ENCODE data around the gene ZNF133. TPM values are rescaled to one million over a fixed set of nuclear protein-coding genes. Genes with fewer than 3 reads are reported as not detected.
"Not testable (repeated sequence)": the region's sequence is repeated elsewhere in the genome, so short reads cannot be mapped to it uniquely, and the experiment has no call there.

The ZNF133 gene
- total RNA-seq (12.8 TPM), polyA plus RNA-seq (ENCODE audit: insufficient read depth, low read depth, low replicate concordance) (15.0 TPM)
- long read RNA-seq, donor 1, partial matches to known transcripts: 0 of 1 reads
- long read RNA-seq, donor 1, other reads (novel, unspliced or antisense): 0 of 1 reads
- long read RNA-seq, donor 2: 0 reads
- long read RNA-seq, donor 3: 0 reads
- long read RNA-seq, donor 4: 0 reads
- long read RNA-seq, donor 5: 0 reads
- long read RNA-seq, donor 6, partial matches to known transcripts: 0 of 1 reads
- long read RNA-seq, donor 6, other reads (novel, unspliced or antisense): 0 of 1 reads
- long read RNA-seq, donor 7, partial matches to known transcripts: 1 of 11 reads
- long read RNA-seq, donor 7, other reads (novel, unspliced or antisense): 8 of 11 reads
- long read RNA-seq, donor 8: 0 reads
- long read RNA-seq, donor 9, partial matches to known transcripts: 0 of 3 reads
- long read RNA-seq, donor 9, other reads (novel, unspliced or antisense): 0 of 3 reads
- long read RNA-seq, donor 10, partial matches to known transcripts: 0 of 1 reads
- long read RNA-seq, donor 10, other reads (novel, unspliced or antisense): 0 of 1 reads

DNA sequence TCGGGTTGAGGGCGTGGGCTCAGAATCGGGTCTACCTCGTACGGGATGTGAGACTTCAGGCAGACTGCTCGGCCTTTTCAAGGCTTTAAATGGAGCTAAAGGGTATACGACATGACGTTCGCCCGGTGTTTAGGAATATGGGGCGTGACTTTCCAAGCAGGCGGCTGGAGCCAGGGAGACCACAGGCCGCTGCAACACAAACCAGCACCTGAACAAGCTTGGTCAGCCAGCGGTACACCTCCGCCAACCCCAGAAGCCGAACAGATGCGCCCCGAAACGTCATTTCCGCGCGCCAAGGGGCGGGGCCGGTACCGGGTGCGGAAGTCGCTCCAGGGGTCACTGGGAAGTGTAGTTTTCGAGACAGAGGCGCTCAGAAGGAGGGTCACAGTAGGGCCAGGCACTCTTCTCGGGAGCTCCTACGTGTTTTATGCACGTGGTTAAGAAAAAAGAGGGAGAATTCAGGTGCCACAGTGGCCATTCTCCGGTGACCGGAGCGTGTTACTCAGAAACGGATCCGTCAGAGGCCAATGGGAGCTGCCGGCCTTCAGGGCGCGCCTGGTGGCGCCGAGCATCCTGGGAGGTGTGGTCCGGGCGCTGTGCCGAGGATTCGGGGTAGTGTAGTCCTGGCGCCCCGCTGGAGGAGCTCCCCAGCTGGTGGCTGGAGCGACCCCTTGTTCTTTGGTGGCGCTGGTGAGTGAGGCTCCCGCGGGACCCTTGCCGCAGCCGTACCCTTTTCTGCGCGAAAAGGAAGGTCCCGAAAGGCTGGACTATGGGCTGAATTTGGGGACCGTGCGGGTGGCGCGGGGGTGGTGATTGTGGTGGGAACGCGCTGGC is at the start of gene ZNF133:
ZNF133 (plus strand) TSS at position 613 of the 834 bp plus-strand sequence. CDS start 17,160 bp downstream, outside the sequence.
- Histone ChIP-seq H3K9me3 (ENCODE audit: control insufficient read depth in 2 of 3, insufficient read depth in 1 of 3, low read length in 3 of 3) (peaks cover 0 to 8% (median 2%) of the 10 kb centered on the region in 3 donors), H3K27ac (ENCODE audit: low read depth in 2 of 2, low read length in 2 of 2) (peak within 1 kb of the TSS; percentile 96 to 97), H3K4me1 (ENCODE audit: control insufficient read depth in 2 of 3, insufficient read depth in 2 of 3, low read depth in 1 of 3, low read length in 3 of 3) (peaks cover 0 to 7% (median 2%) of the 10 kb centered on the region in 3 donors), H3K27me3 (ENCODE audit: control insufficient read depth, insufficient read depth, low read length) (no peaks in the 10 kb centered on the region), H3K36me3 (ENCODE audit: control insufficient read depth in 2 of 3, insufficient read depth in 3 of 3, low read length in 3 of 3) (peaks cover 4 to 6% (median 5%) of the 10 kb centered on the region in 3 donors), H3K4me3 (ENCODE audit: low read length in 3 of 3) (peak within 1 kb of the TSS; percentile 90 to 96 (median 92)), H3K9ac (ENCODE audit: low read length in 3 of 3) (peak within 1 kb of the TSS; percentile 86 to 92 (median 89))
- intact Hi-C loops (cut with DNase I): no loop called here
- TF ChIP-seq, protein P1, sequence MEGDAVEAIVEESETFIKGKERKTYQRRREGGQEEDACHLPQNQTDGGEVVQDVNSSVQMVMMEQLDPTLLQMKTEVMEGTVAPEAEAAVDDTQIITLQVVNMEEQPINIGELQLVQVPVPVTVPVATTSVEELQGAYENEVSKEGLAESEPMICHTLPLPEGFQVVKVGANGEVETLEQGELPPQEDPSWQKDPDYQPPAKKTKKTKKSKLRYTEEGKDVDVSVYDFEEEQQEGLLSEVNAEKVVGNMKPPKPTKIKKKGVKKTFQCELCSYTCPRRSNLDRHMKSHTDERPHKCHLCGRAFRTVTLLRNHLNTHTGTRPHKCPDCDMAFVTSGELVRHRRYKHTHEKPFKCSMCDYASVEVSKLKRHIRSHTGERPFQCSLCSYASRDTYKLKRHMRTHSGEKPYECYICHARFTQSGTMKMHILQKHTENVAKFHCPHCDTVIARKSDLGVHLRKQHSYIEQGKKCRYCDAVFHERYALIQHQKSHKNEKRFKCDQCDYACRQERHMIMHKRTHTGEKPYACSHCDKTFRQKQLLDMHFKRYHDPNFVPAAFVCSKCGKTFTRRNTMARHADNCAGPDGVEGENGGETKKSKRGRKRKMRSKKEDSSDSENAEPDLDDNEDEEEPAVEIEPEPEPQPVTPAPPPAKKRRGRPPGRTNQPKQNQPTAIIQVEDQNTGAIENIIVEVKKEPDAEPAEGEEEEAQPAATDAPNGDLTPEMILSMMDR (IDR thresholded peaks at IDR 0.05; ENCODE audit: borderline replicate concordance, extremely low read depth, insufficient read depth): no peak
- DNase-seq: peak; percentile 98 to 99 (median 98)
- FAIRE-seq: no peak

DNA sequence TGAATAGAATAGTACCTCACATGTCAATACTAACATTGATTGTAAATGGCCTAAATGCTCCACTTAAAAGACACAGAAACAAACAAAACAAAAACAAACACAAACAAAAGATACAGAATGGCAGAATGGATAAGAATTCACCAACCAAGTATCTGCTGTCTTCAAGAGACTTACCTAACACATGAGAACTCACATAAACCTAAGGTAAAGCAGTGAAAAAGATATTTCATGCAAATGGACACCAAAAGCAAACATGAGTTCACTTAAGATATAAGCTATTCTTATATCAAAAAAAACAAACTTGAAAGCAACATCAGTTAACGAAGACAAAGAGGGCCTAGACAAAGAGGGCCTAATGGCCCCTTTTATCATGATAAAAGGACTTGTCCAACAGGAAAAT is 47.3 kb upstream of the ZNF133 start:
- no peak overlapping the region for H3K4me3 ChIP-seq (ENCODE audit: low read length in 3 of 3)
- no peak for DNase-seq
- no peak for FAIRE-seq
- H3K36me3 ChIP-seq (ENCODE audit: control insufficient read depth in 2 of 3, insufficient read depth in 3 of 3, low read length in 3 of 3): no peaks in the 10 kb centered on the region
- H3K27me3 ChIP-seq (ENCODE audit: control insufficient read depth, insufficient read depth, low read length): no peaks in the 10 kb centered on the region
- H3K4me1 ChIP-seq (ENCODE audit: control insufficient read depth in 2 of 3, insufficient read depth in 2 of 3, low read depth in 1 of 3, low read length in 3 of 3): no peaks in the 10 kb centered on the region
- TF ChIP-seq, protein P1 (IDR thresholded peaks at IDR 0.05; ENCODE audit: borderline replicate concordance, extremely low read depth, insufficient read depth): no peak
- no peaks in the 10 kb centered on the region for H3K9me3 ChIP-seq (ENCODE audit: control insufficient read depth in 2 of 3, insufficient read depth in 1 of 3, low read length in 3 of 3)
- intact Hi-C loops (cut with DNase I): no loop called here
- no peak overlapping the region for H3K27ac ChIP-seq (ENCODE audit: low read depth in 2 of 2, low read length in 2 of 2)
- H3K9ac ChIP-seq (ENCODE audit: low read length in 3 of 3): no peak overlapping the region

GRCh38 chr20:18243802-18244201 is 44.5 kb upstream of the ZNF133 start:
- DNase-seq: no peak
- H3K36me3 ChIP-seq (ENCODE audit: control insufficient read depth in 2 of 3, insufficient read depth in 3 of 3, low read length in 3 of 3): no peaks in the 10 kb centered on the region
- H3K27ac ChIP-seq (ENCODE audit: low read depth in 2 of 2, low read length in 2 of 2): no peak overlapping the region
- H3K9ac ChIP-seq (ENCODE audit: low read length in 3 of 3): no peak overlapping the region
- no peak overlapping the region for H3K4me3 ChIP-seq (ENCODE audit: low read length in 3 of 3)
- intact Hi-C loops (cut with DNase I): no loop called here
- H3K9me3 ChIP-seq (ENCODE audit: control insufficient read depth in 2 of 3, insufficient read depth in 1 of 3, low read length in 3 of 3): no peaks in the 10 kb centered on the region
- TF ChIP-seq, protein P1 (IDR thresholded peaks at IDR 0.05; ENCODE audit: borderline replicate concordance, extremely low read depth, insufficient read depth): no peak
- FAIRE-seq: no peak
- H3K4me1 ChIP-seq (ENCODE audit: control insufficient read depth in 2 of 3, insufficient read depth in 2 of 3, low read depth in 1 of 3, low read length in 3 of 3): no peaks in the 10 kb centered on the region
- H3K27me3 ChIP-seq (ENCODE audit: control insufficient read depth, insufficient read depth, low read length): no peaks in the 10 kb centered on the region

DNA sequence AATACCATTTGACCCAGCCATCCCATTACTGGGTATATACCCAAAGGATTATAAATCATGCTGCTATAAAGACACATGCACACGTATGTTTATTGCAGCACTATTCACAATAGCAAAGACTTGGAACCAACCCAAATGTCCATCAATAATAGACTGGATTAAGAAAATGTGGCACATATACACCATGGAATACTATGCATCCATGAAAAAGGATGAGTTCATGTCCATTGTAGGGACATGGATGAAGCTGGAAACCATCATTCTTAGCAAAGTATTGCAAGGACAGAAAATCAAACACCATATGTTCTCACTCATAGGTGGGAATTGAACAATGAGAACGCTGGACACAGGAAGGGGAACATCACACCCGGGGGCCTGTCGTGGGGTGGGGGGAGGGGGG is 39.8 kb upstream of the ZNF133 start:
- H3K9me3 ChIP-seq (ENCODE audit: control insufficient read depth in 2 of 3, insufficient read depth in 1 of 3, low read length in 3 of 3); H3K4me1 ChIP-seq (ENCODE audit: control insufficient read depth in 2 of 3, insufficient read depth in 2 of 3, low read depth in 1 of 3, low read length in 3 of 3); intact Hi-C loops (cut with DNase I); H3K27me3 ChIP-seq (ENCODE audit: control insufficient read depth, insufficient read depth, low read length); H3K9ac ChIP-seq (ENCODE audit: low read length in 3 of 3); DNase-seq; H3K36me3 ChIP-seq (ENCODE audit: control insufficient read depth in 2 of 3, insufficient read depth in 3 of 3, low read length in 3 of 3); H3K4me3 ChIP-seq (ENCODE audit: low read length in 3 of 3); FAIRE-seq; H3K27ac ChIP-seq (ENCODE audit: low read depth in 2 of 2, low read length in 2 of 2): not testable (repeated sequence)

Measured in kidney (tissue), 22 donors.